ENCODE results near the gene EEF2KMT. TPM values are rescaled to one million over a fixed set of nuclear protein-coding genes. Genes with fewer than 3 reads are reported as not detected.
A peak's percentile ranks its signal among the peaks of the same experiment; 100 is the strongest.
"Not testable (repeated sequence)": the region's sequence is repeated elsewhere in the genome, so short reads cannot be mapped to it uniquely, and the experiment has no call there.

The EEF2KMT gene
- total RNA-seq, 1 experiment from 2014 or later: 30.9 TPM

DNA sequence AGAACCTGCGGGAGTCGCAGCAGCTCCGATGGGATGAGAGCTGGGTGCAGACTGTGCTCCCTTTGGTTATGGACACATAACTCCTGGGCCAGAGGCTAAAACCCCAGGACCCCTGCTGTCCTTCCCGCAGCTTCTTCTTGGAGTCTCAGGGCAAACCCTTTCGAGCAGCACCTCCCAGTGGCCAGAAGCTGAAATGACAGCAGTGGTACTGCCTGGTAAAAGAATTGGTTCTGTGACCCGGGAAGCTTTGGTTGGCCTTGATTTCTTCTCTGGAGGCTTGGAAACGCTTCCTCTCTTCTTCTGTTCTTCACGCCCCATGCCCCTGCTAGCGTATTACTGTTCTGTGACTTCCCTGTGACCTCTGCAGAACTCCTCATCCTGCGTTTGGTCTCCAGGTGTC is 12.8 kb downstream of the EEF2KMT start:
- H3K36me3 ChIP-seq (replicated peaks; ENCODE audit: control insufficient read depth, insufficient read depth, low read length); H3K27me3 ChIP-seq (ENCODE audit: control insufficient read depth, insufficient read depth, low read length); H3K4me3 ChIP-seq (ENCODE audit: insufficient read depth, low read depth, low read length): not testable (repeated sequence)
- DNase-seq: peak; percentile 84

DNA sequence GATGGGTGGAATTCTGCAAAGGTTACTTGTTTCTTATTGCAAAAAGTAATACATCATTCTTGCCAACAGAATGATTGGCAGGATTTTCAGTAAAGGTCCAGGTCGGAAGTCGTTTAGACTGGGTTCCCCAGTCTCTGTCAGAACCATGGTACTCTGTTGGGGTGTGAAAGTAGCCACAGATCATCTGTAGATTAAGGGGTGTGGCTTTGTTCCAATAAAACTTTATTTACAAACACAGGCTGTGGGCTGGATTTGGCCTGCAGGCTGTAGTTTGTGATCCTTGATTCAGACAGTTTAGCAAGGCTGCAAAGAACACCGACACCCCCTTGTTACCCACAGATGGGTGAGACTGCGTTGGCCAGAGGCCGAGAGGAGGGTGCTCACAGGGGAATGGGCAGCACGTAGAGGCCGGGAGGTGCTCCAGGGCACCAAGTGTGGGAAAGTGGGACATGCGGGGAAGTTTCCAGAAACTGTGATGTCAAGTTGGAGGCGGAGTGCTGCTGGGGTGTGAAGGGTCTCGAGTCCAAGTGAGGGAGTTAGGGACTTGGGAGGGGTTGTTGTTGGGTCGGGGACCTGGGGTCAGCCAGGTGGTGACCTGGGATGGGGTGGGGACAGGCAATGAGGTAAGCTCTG is 13.4 kb downstream of the EEF2KMT start:
- H3K36me3 ChIP-seq (replicated peaks; ENCODE audit: control insufficient read depth, insufficient read depth, low read length); H3K4me3 ChIP-seq (ENCODE audit: insufficient read depth, low read depth, low read length); H3K27me3 ChIP-seq (ENCODE audit: control insufficient read depth, insufficient read depth, low read length); DNase-seq: not testable (repeated sequence)

DNA sequence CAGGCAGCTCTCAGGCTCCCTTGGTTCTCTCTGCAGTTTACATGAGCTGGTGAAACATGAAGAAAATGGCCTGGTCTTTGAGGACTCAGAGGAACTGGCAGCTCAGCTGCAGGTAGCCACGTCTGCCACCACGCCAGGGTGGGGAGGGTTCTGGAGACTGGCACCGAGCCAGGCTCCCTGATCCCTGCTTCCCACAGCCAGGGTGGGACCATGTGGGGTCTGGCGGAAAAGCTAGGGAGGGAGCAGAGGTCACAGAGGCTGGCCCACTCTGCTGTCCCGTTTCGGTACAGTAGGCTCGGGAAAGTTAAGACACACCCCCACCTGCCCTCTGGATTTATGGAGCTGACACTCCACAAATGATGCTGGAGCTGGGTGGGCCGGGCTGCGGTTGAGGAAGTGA is 13.9 kb downstream of the EEF2KMT start:
- H3K27me3 ChIP-seq (ENCODE audit: control insufficient read depth, insufficient read depth, low read length); H3K4me3 ChIP-seq (ENCODE audit: insufficient read depth, low read depth, low read length); H3K36me3 ChIP-seq (replicated peaks; ENCODE audit: control insufficient read depth, insufficient read depth, low read length); DNase-seq: not testable (repeated sequence)

DNA sequence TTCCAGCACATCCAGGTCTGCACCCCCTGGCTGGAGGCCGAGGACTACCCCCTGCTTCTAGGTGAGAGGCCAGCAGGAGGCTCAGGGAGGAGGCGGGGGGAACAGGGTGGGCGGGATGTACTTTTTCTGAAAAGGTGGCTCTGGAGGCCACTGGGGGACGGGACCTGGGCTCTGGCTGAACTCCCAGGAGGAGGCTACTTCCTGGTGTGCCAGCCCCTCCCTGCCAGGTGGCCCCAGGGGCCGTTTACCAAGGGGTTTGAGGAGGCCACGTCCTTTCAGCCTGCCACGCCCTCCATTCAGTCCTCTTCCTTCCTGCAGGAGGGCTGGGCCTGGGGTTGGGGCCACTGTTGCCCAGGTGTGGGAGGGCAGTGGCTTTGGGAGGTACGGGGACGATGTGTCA is 16.6 kb downstream of the EEF2KMT start:
- DNase-seq; H3K36me3 ChIP-seq (replicated peaks; ENCODE audit: control insufficient read depth, insufficient read depth, low read length); H3K27me3 ChIP-seq (ENCODE audit: control insufficient read depth, insufficient read depth, low read length): not testable (repeated sequence)

DNA sequence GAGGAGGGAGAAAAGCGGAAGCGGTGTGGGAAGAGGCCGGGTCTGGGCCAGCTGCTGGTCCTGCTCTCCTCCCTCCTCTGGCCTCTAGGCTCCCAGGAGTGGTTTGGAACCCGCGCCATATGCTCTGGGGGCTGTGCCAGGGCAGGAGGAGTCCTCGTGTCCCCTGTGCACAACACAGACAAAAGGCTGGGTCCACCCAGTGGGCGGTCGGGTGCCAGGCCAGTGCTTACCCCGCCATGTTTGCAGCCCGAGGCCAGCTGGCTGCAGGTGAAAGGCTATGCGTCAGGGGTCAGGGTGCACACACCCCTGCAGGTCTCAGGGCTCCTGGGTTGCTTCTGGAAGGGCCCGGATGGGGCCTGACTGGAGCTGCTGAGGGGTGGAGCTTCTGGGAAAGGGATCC is 17.1 kb downstream of the EEF2KMT start:
- not testable (repeated sequence) for DNase-seq; H3K27me3 ChIP-seq (ENCODE audit: control insufficient read depth, insufficient read depth, low read length); H3K4me3 ChIP-seq (ENCODE audit: insufficient read depth, low read depth, low read length)
- peaks cover 13% of the 10 kb centered on the region for H3K36me3 ChIP-seq (replicated peaks; ENCODE audit: control insufficient read depth, insufficient read depth, low read length)

More for the DNA sequence above, 16.6 kb downstream of the EEF2KMT start:
- not testable (repeated sequence) for H3K4me3 ChIP-seq (ENCODE audit: insufficient read depth, low read depth, low read length)

DNA sequence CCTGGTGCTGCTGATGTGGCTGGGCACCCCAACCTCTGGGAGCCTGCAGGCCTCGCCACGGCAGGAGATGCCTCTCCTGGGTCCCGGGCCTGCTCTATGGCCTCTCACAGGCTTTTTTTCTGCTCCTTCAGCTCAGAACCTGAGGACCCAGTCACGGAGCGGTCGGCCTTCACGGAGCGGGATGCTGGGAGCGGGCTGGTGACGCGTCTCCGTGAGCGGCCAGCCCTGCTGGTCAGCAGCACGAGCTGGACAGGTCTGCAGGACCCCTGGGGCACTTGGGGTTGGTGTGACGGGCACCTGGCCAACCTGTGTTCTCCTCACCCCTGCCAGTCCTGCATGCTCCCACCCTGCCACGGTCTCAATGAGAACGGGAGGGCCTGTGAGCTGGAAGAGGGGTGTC is 19.0 kb downstream of the EEF2KMT start:
- no peak for DNase-seq
- Histone ChIP-seq H3K27me3 (ENCODE audit: control insufficient read depth, insufficient read depth, low read length) (no peaks in the 10 kb centered on the region), H3K4me3 (ENCODE audit: insufficient read depth, low read depth, low read length) (no peak overlapping the region), H3K36me3 (replicated peaks; ENCODE audit: control insufficient read depth, insufficient read depth, low read length) (peaks cover 13% of the 10 kb centered on the region)

DNA sequence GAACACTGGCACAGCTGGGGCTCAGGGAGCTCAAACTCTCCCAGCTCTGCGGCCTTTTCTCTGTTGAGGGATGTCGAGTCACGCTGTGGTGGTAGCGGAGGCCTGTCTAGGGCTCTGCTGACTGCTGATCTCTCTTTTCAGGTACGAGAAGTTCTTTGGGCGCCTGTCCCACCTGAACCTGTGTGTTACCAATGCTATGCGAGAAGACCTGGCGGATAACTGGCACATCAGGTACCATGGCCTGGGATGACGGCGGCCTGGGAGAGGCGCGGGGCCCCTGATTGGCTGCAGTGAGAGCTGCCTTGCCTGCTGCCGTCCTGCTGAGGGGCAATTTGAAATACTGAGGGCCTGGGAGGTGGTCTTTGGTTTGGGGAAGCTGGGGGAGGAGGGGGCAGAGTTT is 20.3 kb downstream of the EEF2KMT start:
- H3K27me3 ChIP-seq (ENCODE audit: control insufficient read depth, insufficient read depth, low read length): no peaks in the 10 kb centered on the region
- peaks cover 13% of the 10 kb centered on the region for H3K36me3 ChIP-seq (replicated peaks; ENCODE audit: control insufficient read depth, insufficient read depth, low read length)
- no peak for DNase-seq
- H3K4me3 ChIP-seq (ENCODE audit: insufficient read depth, low read depth, low read length): no peak overlapping the region

DNA sequence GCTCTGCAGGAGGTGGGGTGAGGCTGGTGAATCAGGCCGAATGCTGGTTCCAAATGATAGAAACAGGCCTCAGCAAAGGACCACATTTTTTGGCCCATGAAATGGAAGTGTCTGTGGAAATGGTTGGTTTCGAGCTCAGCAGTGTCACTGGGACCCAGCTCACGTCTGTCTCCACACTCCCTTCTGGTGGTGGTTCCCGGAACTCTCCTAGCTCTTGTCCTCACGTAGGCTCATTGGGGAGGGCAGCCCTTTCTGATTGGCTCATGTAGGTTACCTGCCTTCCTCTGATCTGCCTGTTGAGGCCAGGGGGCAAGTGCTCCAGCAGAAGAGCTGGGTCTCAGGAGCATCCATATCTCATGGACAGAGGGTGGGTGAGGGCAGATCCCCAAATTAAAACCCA is 22.0 kb downstream of the EEF2KMT start:
- Histone ChIP-seq H3K4me3 (ENCODE audit: insufficient read depth, low read depth, low read length) (no peak overlapping the region), H3K36me3 (replicated peaks; ENCODE audit: control insufficient read depth, insufficient read depth, low read length) (peaks cover 13% of the 10 kb centered on the region), H3K27me3 (ENCODE audit: control insufficient read depth, insufficient read depth, low read length) (no peaks in the 10 kb centered on the region)
- peak; percentile 75 for DNase-seq

DNA sequence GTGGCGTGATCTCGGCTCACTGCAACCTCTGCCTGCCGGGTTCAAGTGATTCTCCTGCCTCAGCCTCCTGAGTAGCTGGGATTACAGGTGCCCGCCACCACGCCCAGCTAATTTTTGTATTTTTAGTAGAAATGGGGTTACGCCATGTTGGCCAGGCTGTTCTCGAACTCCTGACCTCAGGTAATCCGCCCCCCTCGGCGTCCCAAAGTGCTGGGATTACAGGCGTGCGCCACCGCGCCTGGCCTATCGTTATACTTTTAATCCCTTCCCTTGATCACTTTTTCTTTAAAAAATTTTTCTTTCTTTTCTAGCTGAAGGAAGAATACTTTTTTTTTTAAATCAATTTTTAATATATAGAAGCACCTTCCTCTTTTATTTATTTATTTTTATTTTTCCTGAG is 23.8 kb downstream of the EEF2KMT start:
- H3K36me3 ChIP-seq (replicated peaks; ENCODE audit: control insufficient read depth, insufficient read depth, low read length): peaks cover 13% of the 10 kb centered on the region
- DNase-seq; H3K27me3 ChIP-seq (ENCODE audit: control insufficient read depth, insufficient read depth, low read length): not testable (repeated sequence)

DNA sequence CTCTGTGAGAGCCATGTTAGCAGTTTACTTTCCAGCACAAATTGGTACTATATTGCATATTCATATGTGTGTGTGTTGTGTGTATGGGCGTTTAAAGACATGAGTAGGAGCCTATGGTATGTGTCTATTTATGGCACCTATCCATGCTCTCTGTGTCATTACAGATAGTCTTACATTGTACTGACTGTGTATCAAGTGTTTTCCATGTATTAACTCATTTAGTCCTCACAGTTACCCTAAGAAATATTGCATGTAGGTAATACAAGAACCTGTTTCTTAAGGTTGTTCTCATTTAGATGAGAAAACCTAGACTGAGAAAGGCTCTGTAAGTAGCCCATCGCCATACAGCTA is 24.3 kb downstream of the EEF2KMT start:
- Histone ChIP-seq H3K36me3 (replicated peaks; ENCODE audit: control insufficient read depth, insufficient read depth, low read length) (peaks cover 13% of the 10 kb centered on the region), H3K27me3 (ENCODE audit: control insufficient read depth, insufficient read depth, low read length) (no peaks in the 10 kb centered on the region), H3K4me3 (ENCODE audit: insufficient read depth, low read depth, low read length) (no peak overlapping the region)
- DNase-seq: no peak

More for the DNA sequence above, 23.8 kb downstream of the EEF2KMT start:
- not testable (repeated sequence) for H3K4me3 ChIP-seq (ENCODE audit: insufficient read depth, low read depth, low read length)

DNA sequence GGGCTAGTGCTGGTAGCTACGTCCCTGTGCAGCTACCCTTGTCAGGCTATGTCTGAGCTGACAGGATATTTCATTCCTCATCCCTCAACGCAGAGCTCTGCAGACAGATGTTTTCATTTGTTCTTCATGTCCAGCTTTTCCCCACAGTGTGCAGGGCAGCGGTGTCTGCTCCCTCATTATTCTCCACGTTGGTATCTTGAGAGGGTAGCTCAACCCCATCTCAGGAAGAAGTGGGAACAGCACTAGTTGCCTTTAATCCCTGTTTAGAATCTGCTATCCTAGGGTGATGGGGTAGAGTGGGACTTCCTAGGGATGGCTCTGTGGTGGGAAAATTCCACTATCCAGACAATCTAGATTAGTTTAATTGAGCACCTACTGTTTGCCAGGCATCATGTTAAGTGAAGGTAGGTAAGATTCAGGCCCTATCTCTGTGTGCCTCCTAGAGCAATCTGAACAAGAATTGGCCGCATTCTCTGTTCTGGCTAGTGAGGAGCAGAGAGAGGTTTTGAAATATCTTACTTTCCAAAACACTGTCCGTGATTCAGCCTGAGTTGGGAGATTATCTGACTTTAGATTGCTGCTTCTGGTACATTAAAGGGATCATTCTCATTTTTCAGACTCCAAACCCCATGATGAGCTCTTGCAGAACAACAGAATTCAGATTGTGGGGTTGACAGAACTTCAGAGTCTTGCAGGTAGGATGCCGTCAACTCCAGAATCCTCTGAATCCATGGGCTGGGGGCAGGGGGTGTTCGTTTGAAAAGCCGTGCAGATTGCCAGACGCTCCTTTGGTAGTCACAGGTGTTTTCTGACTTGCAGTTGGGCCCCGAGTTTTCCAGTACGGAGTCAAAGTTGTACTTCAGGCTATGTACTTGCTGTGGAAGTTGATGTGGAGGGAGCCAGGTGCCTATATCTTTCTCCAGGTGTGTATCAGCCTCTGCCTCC is 25.0 kb downstream of the EEF2KMT start:
- Histone ChIP-seq H3K36me3 (replicated peaks; ENCODE audit: control insufficient read depth, insufficient read depth, low read length) (peaks cover 13% of the 10 kb centered on the region), H3K4me3 (ENCODE audit: insufficient read depth, low read depth, low read length) (peak overlapping the region; percentile 74), H3K27me3 (ENCODE audit: control insufficient read depth, insufficient read depth, low read length) (no peaks in the 10 kb centered on the region)

DNA sequence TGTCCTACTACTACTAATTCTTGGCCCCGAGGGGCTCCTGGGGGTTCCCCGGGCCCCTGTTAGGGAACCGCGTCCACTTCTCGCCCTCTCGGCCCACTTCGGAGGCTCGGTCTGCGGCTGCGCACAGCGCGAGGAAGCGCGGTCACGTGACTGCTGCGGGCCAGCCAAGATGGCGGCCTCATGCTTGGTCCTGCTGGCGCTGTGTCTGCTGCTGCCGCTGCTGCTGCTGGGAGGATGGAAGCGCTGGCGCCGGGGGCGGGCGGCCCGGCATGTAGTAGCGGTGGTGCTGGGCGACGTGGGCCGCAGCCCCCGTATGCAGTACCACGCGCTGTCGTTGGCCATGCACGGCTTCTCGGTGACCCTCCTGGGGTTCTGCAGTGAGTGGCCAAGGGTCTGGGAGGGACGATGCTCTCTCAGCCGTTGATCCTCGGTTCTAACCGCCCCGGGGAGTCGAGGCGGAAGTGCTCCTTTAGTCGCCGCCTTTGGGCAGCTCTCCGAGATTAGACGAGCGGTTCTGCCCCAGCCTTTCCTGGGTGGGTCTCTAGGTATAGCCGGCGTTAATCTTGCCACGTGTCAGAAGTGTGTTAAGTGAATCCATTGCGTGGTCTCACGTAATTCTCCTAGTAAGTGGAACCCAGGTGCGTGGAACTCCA is 25.8 kb downstream of the EEF2KMT start, which contains the start of gene ALG1:
Gene ALG1, plus strand, starts transcription at position 163 of the 653 bp plus-strand sequence. Its CDS starts 7 bp downstream, at position 170.
- H3K36me3 ChIP-seq (replicated peaks; ENCODE audit: control insufficient read depth, insufficient read depth, low read length): peaks cover 11% of the 10 kb centered on the region
- peak; percentile 97 for DNase-seq
- H3K4me3 ChIP-seq (ENCODE audit: insufficient read depth, low read depth, low read length): peak within 1 kb of the TSS; percentile 74
- H3K27me3 ChIP-seq (ENCODE audit: control insufficient read depth, insufficient read depth, low read length): no peaks in the 10 kb centered on the region

More for the DNA sequence above, 25.0 kb downstream of the EEF2KMT start:
- no peak for DNase-seq

DNA sequence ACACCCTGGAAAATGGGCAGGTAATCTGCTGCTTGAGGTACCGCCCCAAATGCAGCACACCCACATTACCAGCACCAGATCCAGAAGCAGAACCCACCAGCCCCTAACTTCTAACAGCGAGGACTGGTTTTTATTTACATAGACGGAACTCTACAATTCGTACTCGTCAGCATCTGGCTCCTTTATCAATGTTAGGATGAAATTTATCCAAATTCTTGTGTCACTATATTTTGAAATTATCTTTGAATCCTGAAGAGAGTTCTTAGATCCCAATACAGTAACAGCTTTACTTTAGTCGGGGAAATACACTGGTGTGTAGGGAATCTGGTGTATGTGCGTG is 26.3 kb downstream of the EEF2KMT start:
- Histone ChIP-seq H3K27me3 (ENCODE audit: control insufficient read depth, insufficient read depth, low read length) (no peaks in the 10 kb centered on the region), H3K36me3 (replicated peaks; ENCODE audit: control insufficient read depth, insufficient read depth, low read length) (peaks cover 9% of the 10 kb centered on the region), H3K4me3 (ENCODE audit: insufficient read depth, low read depth, low read length) (no peak overlapping the region; the same call in 1 of the 2 replicates)
- DNase-seq: no peak

DNA sequence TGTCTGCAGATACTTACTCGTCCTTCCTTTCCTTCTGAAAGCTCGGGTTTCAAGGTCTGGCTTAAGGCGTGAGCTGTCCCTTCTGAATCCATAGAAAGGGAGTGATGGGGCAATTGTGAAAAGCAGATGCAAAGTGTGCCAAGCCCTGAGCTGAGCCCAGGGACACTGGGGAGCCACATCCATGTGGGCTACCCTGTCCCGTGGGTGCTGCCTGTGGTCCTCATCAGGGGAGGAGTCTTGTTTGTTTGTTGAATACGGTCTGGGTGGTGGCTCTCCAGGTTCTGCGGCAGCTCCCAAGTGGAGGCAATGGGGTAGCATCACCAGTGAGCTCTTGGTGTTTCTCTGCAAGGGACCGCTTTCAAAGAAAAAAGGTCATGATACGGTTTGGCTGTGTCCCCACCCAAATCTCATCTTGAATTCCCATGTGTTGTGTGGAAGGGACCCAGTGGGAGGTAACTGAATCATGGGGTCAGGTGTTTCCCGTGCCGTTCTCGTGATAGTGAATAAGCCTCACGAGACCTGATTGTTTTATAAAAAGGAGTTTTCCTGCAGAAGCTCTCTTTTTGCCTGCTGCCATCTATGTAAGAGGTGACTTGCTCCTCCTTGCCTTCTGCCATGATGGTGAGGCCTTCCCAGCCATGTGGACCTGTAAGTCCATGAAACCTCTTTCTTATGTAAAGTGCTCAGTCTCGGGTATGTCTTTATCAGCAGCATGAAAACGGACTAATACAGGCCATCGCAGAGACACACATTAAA is 27.0 kb downstream of the EEF2KMT start:
- H3K27me3 ChIP-seq (ENCODE audit: control insufficient read depth, insufficient read depth, low read length): no peaks in the 10 kb centered on the region
- no peak overlapping the region for H3K4me3 ChIP-seq (ENCODE audit: insufficient read depth, low read depth, low read length)
- DNase-seq: peak; percentile 17
- H3K36me3 ChIP-seq (replicated peaks; ENCODE audit: control insufficient read depth, insufficient read depth, low read length): peaks cover 4% of the 10 kb centered on the region; the same call in 1 of the 2 replicates

Data from H7 (cell line).